Lung (tissue), 12 donors: ENCODE results near the gene CPEB4. TPM values are rescaled to one million over a fixed set of nuclear protein-coding genes. Genes with fewer than 3 reads are reported as not detected.

Source experiments
- ATAC-seq: fragments of 200-7000 bp; cut with Tn5 transposase; one replicate; pipeline ENCODE4 v1.9.1; 2020; ENCODE audit warnings: moderate number of reproducible peaks; ENCODE audit not compliant: insufficient read depth, low FRiP score
- DNase-seq, 3 donors: peaks; one replicate each; pipeline ENCODE4 v3.0.0-alpha.2; 2013 to 2017
- H3K27ac ChIP-seq, 2 donors: one replicate each; pipeline ENCODE4 v1.5.1; 2013; ENCODE audit warnings: mild to moderate bottlenecking in 2 of 2, moderate library complexity in 2 of 2, control low read depth in 1 of 2, inconsistent platforms in 1 of 2, low read depth in 1 of 2, low read length in 1 of 2
- H3K27me3 ChIP-seq, 3 donors: one replicate each; pipeline ENCODE4 v1.5.1; 2013; ENCODE audit warnings: low read length in 2 of 3; ENCODE audit not compliant: control insufficient read depth in 3 of 3, insufficient read depth in 3 of 3
- H3K36me3 ChIP-seq, 4 donors: one replicate each; pipeline ENCODE4 v1.5.1; 2013; ENCODE audit warnings: low read length in 4 of 4, mild to moderate bottlenecking in 1 of 4, moderate library complexity in 1 of 4; ENCODE audit not compliant: control insufficient read depth in 4 of 4, insufficient read depth in 4 of 4
- H3K4me1 ChIP-seq, 5 donors: one replicate each; pipeline ENCODE4 v1.5.1; 2013; ENCODE audit warnings: low read length in 5 of 5, mild to moderate bottlenecking in 2 of 5, moderate library complexity in 1 of 5; ENCODE audit not compliant: control insufficient read depth in 5 of 5, insufficient read depth in 5 of 5
- H3K4me3 ChIP-seq: one replicate; pipeline ENCODE4 v1.5.1; 2013; ENCODE audit warnings: mild to moderate bottlenecking, control low read depth, moderate library complexity
- H3K9ac ChIP-seq, 2 donors: one replicate each; pipeline ENCODE4 v1.5.1; 2013; ENCODE audit warnings: low read length in 2 of 2, control low read depth in 1 of 2; ENCODE audit not compliant: insufficient read depth in 1 of 2
- H3K9me3 ChIP-seq, 4 donors: one replicate each; pipeline ENCODE4 v1.5.1; 2013; ENCODE audit warnings: low read length in 3 of 4, mild to moderate bottlenecking in 1 of 4, moderate library complexity in 1 of 4; ENCODE audit not compliant: control insufficient read depth in 4 of 4, insufficient read depth in 3 of 4
- CTCF ChIP-seq: IDR thresholded peaks from 2 replicates; pipeline ENCODE4 v1.5.1; 2012; ENCODE audit warnings: mild to moderate bottlenecking; ENCODE audit errors: control extremely low read depth, extremely low read depth
- WGBS, 2 donors: extraction: QIAGEN DNeasy Blood & Tissue Kit; methylation state at CpG; one replicate each; pipeline ENCODE4 v1.1.7; 2013; 5-methylcytosine and 5-hydroxymethylcytosine counted together
- polyA plus RNA-seq, 2 donors: library from polyadenylated mRNA; stranded (reverse); fragments of 200-250 nt; gene quantifications; one replicate each; pipeline ENCODE4 v1.2.1, GENCODE V29; 2013
- total RNA-seq, 2 donors: library from RNA; depleted of rRNA in 1 of 2; stranded (reverse); fragments of >200 nt in 1 of 2; gene quantifications; one replicate each; pipeline ENCODE4 v1.2.1, GENCODE V29; 2014 to 2021
- donor health status: control.
- donor health status: control.
- donor health status: Bipolar disorder and iron deficiency.
- donor health status: healthy.
- donor health status: DM: yes; HTN: yes; CAD: no.

Gene CPEB4
- total and polyA plus RNA-seq, 4 donors = 9.1 to 62.2 (median 39.1) TPM

GRCh38 chr5:173962436-173962972 lies 74.4 kb downstream of the CPEB4 start:
- 66 to 71% methylated on average over 3 of the region's 3 CpGs for WGBS, 2 donors
- ATAC-seq = no peak
- peaks cover 0 to 10% (median 0%) of the 10 kb centered on the region in 5 donors for H3K4me1 ChIP-seq

GRCh38 chr5:173963182-173963838 lies 75.2 kb downstream of the CPEB4 start:
- Histone ChIP-seq H3K4me1 (peaks cover 0 to 9% (median 0%) of the 10 kb centered on the region in 5 donors), H3K36me3 (peaks cover 0 to 5% (median 0%) of the 10 kb centered on the region in 4 donors), H3K9me3 (no peaks in the 10 kb centered on the region), H3K27me3 (no peaks in the 10 kb centered on the region), H3K9ac (peak overlapping the region; percentile 57 to 82), H3K27ac (peak overlapping the region; percentile 65 to 86), H3K4me3 (no peak overlapping the region)
- 54 to 69% methylated on average over 10 of the region's 10 CpGs for WGBS, 2 donors
- TF ChIP-seq CTCF = no peak
- DNase-seq (no peak), ATAC-seq (peak; percentile 65)

More at GRCh38 chr5:173962436-173962972, 74.4 kb downstream of the CPEB4 start:
- Histone ChIP-seq H3K4me3 (no peak overlapping the region), H3K9ac (no peak overlapping the region), H3K9me3 (no peaks in the 10 kb centered on the region), H3K27ac (peak overlapping the region in 1 of 2 donors; percentile 65), H3K27me3 (no peaks in the 10 kb centered on the region), H3K36me3 (peaks cover 0 to 11% (median 1%) of the 10 kb centered on the region in 4 donors)
- no peak for TF ChIP-seq CTCF
- no peak for DNase-seq

- H3K27me3 ChIP-seq = no peaks in the 10 kb centered on the region
- no peak overlapping the region for H3K4me3 ChIP-seq
- TF ChIP-seq CTCF = no peak
- H3K9me3 ChIP-seq = no peaks in the 10 kb centered on the region
- peak; percentile 69 to 80 (median 76) for DNase-seq
- WGBS, 2 donors = 58 to 70% methylated on average over 19 of the region's 19 CpGs
- no peak for ATAC-seq
- H3K9ac ChIP-seq = peak overlapping the region; percentile 65 to 82
- H3K4me1 ChIP-seq = peaks cover 0 to 9% (median 0%) of the 10 kb centered on the region in 5 donors
- H3K27ac ChIP-seq = peak overlapping the region; percentile 65 to 86
- peaks cover 0 to 5% (median 0%) of the 10 kb centered on the region in 4 donors for H3K36me3 ChIP-seq
Observed at GRCh38 chr5:173963867-173964441, 75.8 kb downstream of the CPEB4 start.
